Endodermal cell (in vitro differentiated cells): ENCODE measurements around the gene F3. TPM values are rescaled to one million over a fixed set of nuclear protein-coding genes. Genes with fewer than 3 reads are reported as not detected.

ENCODE experiments used
- DNase-seq: peaks from one replicate; pipeline ENCODE4 v3.0.0-alpha.2; 2017
- H3K27ac ChIP-seq: 2 replicates; pipeline ENCODE4 v1.5.1; 2013; ENCODE audit warnings: mild to moderate bottlenecking, low read depth, low read length, moderate library complexity
- H3K27me3 ChIP-seq: 2 replicates; pipeline ENCODE4 v1.6.1; 2013; ENCODE audit warnings: mild to moderate bottlenecking, low read length, moderate library complexity; ENCODE audit not compliant: insufficient read depth, control insufficient read depth, poor library complexity, severe bottlenecking
- H3K36me3 ChIP-seq: 2 replicates; pipeline ENCODE4 v1.7.0; 2013; ENCODE audit warnings: mild to moderate bottlenecking, low read length, moderate library complexity; ENCODE audit not compliant: control insufficient read depth, insufficient read depth
- H3K4me1 ChIP-seq: one replicate; pipeline ENCODE4 v1.7.0; 2013; ENCODE audit warnings: low read length; ENCODE audit not compliant: control insufficient read depth, insufficient read depth
- H3K4me3 ChIP-seq: 2 replicates; pipeline ENCODE4 v1.5.1; 2013; ENCODE audit warnings: mild to moderate bottlenecking, low read length, moderate library complexity
- H3K9ac ChIP-seq: 2 replicates; pipeline ENCODE4 v1.6.1; 2013; ENCODE audit warnings: mild to moderate bottlenecking, low read length, moderate library complexity; ENCODE audit not compliant: poor library complexity, severe bottlenecking; ENCODE audit errors: extremely low read depth
- H3K9me3 ChIP-seq: 2 replicates; pipeline ENCODE4 v1.6.1; 2013; ENCODE audit warnings: mild to moderate bottlenecking, low read length, moderate library complexity; ENCODE audit not compliant: control insufficient read depth
- H3K27ac Mint-ChIP-seq: 2 replicates; pipeline ENCODE4 v1.8.0; 2020; ENCODE audit warnings: mixed read lengths
- H3K27me3 Mint-ChIP-seq: 2 replicates; pipeline ENCODE4 v1.8.0; 2021; ENCODE audit warnings: mild to moderate bottlenecking, mixed read lengths; ENCODE audit not compliant: insufficient read depth
- H3K36me3 Mint-ChIP-seq: 2 replicates; pipeline ENCODE4 v1.8.0; 2020; ENCODE audit warnings: low read depth, mixed read lengths
- H3K4me1 Mint-ChIP-seq: 2 replicates; pipeline ENCODE4 v1.8.0; 2020; ENCODE audit warnings: mixed read lengths
- H3K4me3 Mint-ChIP-seq: 2 replicates; pipeline ENCODE4 v1.8.0; 2020; ENCODE audit warnings: mild to moderate bottlenecking, moderate library complexity, mixed read lengths
- H3K9me3 Mint-ChIP-seq: 2 replicates; pipeline ENCODE4 v1.8.0; 2020; ENCODE audit warnings: mild to moderate bottlenecking, mixed read lengths
- WGBS, 2 experiments: methylation state at CpG; one replicate each; pipeline versions ENCODE4 v1.1.5 to v1.1.7; 2013; ENCODE audit warnings: missing lambda C conversion rate in 2 of 2, mixed read lengths in 1 of 2; ENCODE audit not compliant: insufficient coverage in 1 of 2, insufficient read length in 1 of 2; 5-methylcytosine and 5-hydroxymethylcytosine counted together
- total RNA-seq, 2 donors: library from RNA; stranded (reverse); fragmentation: NEBNext Ultra II Directional in 1 of 2; extraction: Animal tissue kit (Norgen Biotek cat#: 25700) in 1 of 2; gene quantifications; 2 replicates in 1 of 2; 3 replicates in 1 of 2; pipeline ENCODE4 v1.2.1, GENCODE V29; 2021
- TF ChIP-seq, protein P1 (sequence below): fragments of 200-600 bp; sonication (generic); conservative IDR thresholded peaks from 2 replicates; pipeline ENCODE4 v1.5.0; 2021; ENCODE audit warnings: antibody characterized with exemption, mild to moderate bottlenecking

The F3 gene
- total RNA-seq, 2 donors from 2014 or later: 27.6 to 38.1 TPM

- Histone ChIP-seq H3K4me1 (peaks cover 10% of the 10 kb centered on the region), H3K9ac (no peak overlapping the region), H3K27ac (no peak overlapping the region), H3K9me3 (no peaks in the 10 kb centered on the region), H3K4me3 (peak overlapping the region; percentile 94), H3K27me3 (peaks cover 26% of the 10 kb centered on the region), H3K36me3 (peaks cover 46% of the 10 kb centered on the region)
- DNase-seq: no peak
- WGBS, 2 experiments: 47 to 67% methylated on average over 3 to 6 of the region's 6 CpGs
- H3K36me3 Mint-ChIP-seq: peaks cover 48% of the 10 kb centered on the region
- TF ChIP-seq, protein P1, sequence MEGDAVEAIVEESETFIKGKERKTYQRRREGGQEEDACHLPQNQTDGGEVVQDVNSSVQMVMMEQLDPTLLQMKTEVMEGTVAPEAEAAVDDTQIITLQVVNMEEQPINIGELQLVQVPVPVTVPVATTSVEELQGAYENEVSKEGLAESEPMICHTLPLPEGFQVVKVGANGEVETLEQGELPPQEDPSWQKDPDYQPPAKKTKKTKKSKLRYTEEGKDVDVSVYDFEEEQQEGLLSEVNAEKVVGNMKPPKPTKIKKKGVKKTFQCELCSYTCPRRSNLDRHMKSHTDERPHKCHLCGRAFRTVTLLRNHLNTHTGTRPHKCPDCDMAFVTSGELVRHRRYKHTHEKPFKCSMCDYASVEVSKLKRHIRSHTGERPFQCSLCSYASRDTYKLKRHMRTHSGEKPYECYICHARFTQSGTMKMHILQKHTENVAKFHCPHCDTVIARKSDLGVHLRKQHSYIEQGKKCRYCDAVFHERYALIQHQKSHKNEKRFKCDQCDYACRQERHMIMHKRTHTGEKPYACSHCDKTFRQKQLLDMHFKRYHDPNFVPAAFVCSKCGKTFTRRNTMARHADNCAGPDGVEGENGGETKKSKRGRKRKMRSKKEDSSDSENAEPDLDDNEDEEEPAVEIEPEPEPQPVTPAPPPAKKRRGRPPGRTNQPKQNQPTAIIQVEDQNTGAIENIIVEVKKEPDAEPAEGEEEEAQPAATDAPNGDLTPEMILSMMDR: peak; percentile 57
- peak overlapping the region; percentile 39 for H3K27ac Mint-ChIP-seq
- peaks cover 16% of the 10 kb centered on the region for H3K27me3 Mint-ChIP-seq
- H3K4me3 Mint-ChIP-seq: peak overlapping the region; percentile 88
- H3K9me3 Mint-ChIP-seq: no peaks in the 10 kb centered on the region
- peaks cover 52% of the 10 kb centered on the region for H3K4me1 Mint-ChIP-seq
Measured at GRCh38 chr1:94538243-94538827, 3.2 kb downstream of the F3 start.

- peak overlapping the region; percentile 5 for H3K4me3 Mint-ChIP-seq
- peaks cover 43% of the 10 kb centered on the region for H3K4me1 Mint-ChIP-seq
- H3K36me3 Mint-ChIP-seq: peaks cover 58% of the 10 kb centered on the region
Measured at GRCh38 chr1:94537254-94537653, 4.3 kb downstream of the F3 start.

GRCh38 chr1:94535879-94536278 lies 5.7 kb downstream of the F3 start:
- H3K36me3 ChIP-seq: peaks cover 70% of the 10 kb centered on the region
- H3K9me3 ChIP-seq: no peaks in the 10 kb centered on the region
- H3K4me1 ChIP-seq: peaks cover 10% of the 10 kb centered on the region
- H3K36me3 Mint-ChIP-seq: peaks cover 70% of the 10 kb centered on the region
- H3K27me3 ChIP-seq: peaks cover 24% of the 10 kb centered on the region
- no peak overlapping the region for H3K4me3 Mint-ChIP-seq
- no peak overlapping the region for H3K4me3 ChIP-seq
- H3K27ac Mint-ChIP-seq: no peak overlapping the region
- no peak overlapping the region for H3K27ac ChIP-seq
- H3K9ac ChIP-seq: no peak overlapping the region
- DNase-seq: no peak
- peaks cover 42% of the 10 kb centered on the region for H3K4me1 Mint-ChIP-seq
- TF ChIP-seq, protein P1: no peak
- peaks cover 12% of the 10 kb centered on the region for H3K27me3 Mint-ChIP-seq
- 92 to 96% methylated on average over 9 of the region's 9 CpGs for WGBS, 2 experiments
- H3K9me3 Mint-ChIP-seq: no peaks in the 10 kb centered on the region

More at GRCh38 chr1:94537254-94537653, 4.3 kb downstream of the F3 start:
- Histone ChIP-seq H3K27ac (no peak overlapping the region), H3K9ac (no peak overlapping the region), H3K4me3 (peak overlapping the region; percentile 94), H3K9me3 (no peaks in the 10 kb centered on the region), H3K4me1 (peaks cover 10% of the 10 kb centered on the region), H3K27me3 (peaks cover 26% of the 10 kb centered on the region), H3K36me3 (peaks cover 57% of the 10 kb centered on the region)
- Mint-ChIP-seq H3K27ac (no peak overlapping the region), H3K9me3 (no peaks in the 10 kb centered on the region), H3K27me3 (peaks cover 14% of the 10 kb centered on the region)
- TF ChIP-seq, protein P1: no peak
- WGBS, 2 experiments: 84 to 100% methylated on average over 4 to 6 of the region's 6 CpGs
- DNase-seq: no peak
